ELR (cell line): ENCODE results near the gene SPATA17.
"Not testable (repeated sequence)": the region's sequence is repeated elsewhere in the genome, so short reads cannot be mapped to it uniquely, and the experiment has no call there.

Source experiments
- DNase-seq: peaks from one replicate; pipeline ENCODE4 v3.0.0-alpha.2; 2015; ENCODE audit warnings: low read depth

Gene SPATA17, protein sequence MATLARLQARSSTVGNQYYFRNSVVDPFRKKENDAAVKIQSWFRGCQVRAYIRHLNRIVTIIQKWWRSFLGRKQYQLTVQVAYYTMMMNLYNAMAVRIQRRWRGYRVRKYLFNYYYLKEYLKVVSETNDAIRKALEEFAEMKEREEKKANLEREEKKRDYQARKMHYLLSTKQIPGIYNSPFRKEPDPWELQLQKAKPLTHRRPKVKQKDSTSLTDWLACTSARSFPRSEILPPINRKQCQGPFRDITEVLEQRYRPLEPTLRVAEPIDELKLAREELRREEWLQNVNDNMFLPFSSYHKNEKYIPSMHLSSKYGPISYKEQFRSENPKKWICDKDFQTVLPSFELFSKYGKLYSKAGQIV

DNA sequence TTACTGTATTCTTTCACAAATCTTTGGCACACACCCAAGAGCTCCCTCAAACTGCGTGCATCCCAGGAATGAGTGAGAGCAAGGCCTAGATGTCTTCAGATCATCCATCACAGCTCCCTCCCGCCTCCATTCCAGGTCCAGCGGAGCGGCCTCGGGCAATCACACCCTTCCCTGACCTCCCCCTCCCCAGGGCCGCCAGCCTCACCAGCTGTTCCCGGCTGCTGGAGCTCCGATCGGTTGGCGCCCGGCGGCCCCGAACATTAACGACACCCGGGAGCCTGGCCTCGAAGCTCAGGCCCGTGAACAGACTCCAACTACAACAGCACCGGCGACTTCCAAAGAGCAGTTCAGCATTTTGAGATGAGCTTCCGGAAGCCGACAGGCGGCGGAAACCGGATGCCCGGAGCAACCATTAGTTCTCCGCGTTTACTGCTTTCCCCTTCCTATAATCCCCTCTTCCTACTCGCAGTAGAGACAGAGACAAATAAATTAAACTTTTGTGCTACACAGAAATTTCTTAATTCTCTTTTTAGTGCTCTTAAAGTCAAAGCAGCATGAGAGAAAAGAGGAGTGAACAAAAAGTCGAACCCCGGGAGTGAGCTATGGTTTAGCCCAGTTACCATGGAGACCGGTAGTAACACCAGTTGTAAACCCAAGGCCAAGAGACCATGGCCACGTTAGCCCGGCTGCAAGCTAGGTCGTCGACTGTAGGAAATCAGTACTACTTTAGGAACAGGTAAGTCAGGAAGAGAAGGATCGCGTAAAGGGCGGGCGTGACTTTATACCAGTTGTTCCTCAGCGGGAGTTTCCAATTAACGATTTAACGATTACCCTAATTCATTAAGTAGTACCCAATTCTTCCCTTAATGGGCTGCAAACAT is at the start of gene SPATA17, which contains the start of gene GPATCH2:
SPATA17 (plus strand) TSS at position 634 of the 881 bp plus-strand sequence; CDS start at position 669, 35 bp downstream.
GPATCH2 (minus strand) TSS at position 380 of the 881 bp plus-strand sequence; CDS start at position 261, 119 bp downstream.
- peak; percentile 92 for DNase-seq

GRCh38 chr1:217584286-217584811 is 46.8 kb upstream of the SPATA17 start:
- DNase-seq, result not testable (repeated sequence)

DNA sequence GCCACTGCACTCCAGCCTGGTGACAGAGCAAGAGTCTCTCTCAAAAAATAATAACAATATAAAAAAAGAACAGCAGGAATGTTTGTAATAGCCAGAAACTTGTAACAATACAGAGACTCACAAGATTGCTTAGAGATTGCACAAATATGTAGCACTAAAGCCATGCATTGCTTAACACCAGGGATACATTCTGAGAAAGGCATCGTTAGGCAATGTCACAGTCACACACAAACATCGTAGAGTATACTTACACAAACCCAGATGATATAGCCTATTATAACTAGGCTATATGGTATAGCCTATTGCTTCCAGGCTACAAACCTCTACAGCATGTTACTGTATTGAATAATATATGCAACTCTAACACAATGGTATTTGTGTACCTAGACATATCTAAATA is 45.6 kb upstream of the SPATA17 start:
- DNase-seq, result no peak

DNA sequence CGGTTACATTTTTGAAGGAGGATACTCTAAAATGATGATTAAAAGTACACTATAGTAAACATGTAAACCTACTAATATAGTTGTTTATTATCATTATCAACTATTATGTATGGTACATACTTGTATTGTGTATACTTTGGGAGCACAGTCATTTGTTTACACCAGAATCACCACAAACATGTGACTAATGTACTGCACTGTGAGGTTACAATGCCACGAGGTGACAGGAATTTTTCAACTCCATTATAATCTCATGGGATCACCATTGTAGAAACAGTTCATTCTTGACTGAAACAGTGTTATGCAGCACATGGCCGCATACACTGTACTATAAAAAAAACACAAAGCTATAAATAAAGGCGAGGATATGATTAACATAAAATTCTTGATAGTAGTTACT is 44.6 kb upstream of the SPATA17 start:
- DNase-seq, result peak; percentile 65

DNA sequence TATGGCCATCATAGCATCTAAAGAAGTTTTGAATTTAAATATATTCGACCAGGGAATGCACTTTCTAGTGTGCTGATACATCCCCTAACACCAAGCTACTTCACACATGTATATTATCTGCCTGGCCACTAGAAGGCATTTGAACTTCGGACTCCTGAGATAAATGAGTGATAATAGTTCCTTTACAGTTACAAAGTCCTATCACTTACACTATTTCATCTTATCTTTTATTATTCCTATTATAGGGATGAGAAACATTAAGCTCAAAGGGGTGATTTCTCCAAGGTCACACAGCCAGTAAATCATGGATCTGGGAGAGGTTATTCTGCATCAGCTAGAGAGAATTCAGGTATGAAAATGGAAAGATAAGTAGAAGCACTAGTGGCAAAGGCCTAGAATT is 40.5 kb upstream of the SPATA17 start:
- no peak for DNase-seq

DNA sequence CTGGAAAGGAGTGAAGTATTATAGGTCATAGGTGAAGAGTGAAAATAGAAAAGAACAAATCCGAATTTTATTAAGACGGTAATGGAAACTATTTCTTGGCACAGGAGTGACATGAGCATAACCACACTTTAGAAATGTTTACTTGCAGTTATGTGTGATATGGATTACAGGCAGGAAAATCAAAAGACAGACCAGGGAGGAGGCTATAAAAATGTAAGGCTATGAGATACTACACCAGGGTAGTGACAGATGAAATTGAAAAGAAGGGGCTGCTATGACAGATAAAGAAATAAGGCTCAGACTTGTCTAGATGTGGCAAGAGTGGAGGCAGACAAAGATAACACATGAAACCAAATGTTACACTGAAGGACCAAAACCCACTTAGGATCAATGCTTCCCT is 32.0 kb upstream of the SPATA17 start:
- no peak for DNase-seq

- no peak for DNase-seq
These were observed 28.8 kb upstream of the SPATA17 start for GRCh38 chr1:217602380-217602779.

DNA sequence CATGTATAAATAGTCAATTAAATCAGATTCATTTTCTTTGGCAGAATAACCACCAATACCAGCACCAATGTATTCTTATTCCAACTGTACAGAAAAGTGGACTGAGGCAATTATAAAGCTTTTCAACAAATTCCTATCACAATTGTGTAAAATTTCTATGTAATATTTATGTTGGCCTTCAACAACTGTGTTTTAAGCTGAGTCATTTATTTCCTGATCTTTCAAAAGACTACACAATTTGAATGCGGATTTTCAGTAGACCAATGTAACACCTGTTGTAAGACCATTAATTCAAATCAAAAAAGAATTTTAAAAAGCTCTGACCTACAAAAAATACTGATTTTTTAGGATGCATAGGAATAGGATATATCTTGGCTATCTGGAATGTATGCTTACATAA is 25.8 kb upstream of the SPATA17 start:
- no peak for DNase-seq

GRCh38 chr1:217614200-217614712 is 16.9 kb upstream of the SPATA17 start:
- no peak for DNase-seq

GRCh38 chr1:217617126-217617525 is 14.0 kb upstream of the SPATA17 start:
- DNase-seq, result no peak

- DNase-seq, result no peak
These were observed 10.3 kb upstream of the SPATA17 start for GRCh38 chr1:217620814-217621213.

GRCh38 chr1:217622042-217622441 is 9.1 kb upstream of the SPATA17 start:
- no peak for DNase-seq

- DNase-seq, result peak; percentile 14
These were observed 4.8 kb upstream of the SPATA17 start for GRCh38 chr1:217626321-217626720.

DNA sequence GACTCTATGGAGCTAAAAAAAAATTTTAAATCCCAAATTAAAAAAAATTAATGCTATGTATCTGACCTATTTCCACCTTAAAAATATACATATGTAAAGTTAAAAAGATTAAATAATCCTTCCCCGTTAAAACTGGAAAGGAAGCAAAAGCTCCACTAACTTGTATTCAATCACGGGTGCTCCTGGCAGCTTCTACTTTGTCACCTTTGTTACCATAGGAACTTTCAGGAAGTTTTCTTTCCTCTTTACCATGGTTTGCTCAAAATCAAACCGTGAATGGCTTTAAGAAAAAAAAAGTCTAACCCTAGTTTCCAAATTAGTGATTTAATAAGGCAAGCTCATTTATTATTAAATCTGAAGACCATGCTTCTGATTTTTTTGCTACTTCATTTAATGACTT is 3.7 kb upstream of the SPATA17 start:
- DNase-seq, result no peak

GRCh38 chr1:217642455-217642854 is 11.3 kb downstream of the SPATA17 start:
- DNase-seq, result no peak

DNA sequence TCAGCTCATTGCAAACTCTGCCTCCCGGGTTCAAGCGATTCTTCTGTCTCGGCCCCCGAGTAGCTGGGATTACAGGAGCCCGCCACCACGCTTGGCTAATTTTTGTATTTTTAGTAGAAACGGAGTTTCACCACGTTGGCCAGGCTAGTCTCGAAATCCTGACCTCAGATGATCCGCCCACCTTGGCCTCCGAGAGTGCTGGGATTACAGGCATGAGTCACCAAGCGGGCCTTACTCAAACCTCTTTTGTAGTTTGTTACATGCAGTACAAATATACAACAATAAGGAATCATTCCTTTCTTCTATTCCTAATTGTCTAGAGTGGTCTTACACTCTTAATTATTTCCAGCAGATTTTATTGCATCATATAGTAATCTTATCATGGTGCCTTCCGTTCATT is 16.6 kb downstream of the SPATA17 start:
- DNase-seq, result peak; percentile 10

DNA sequence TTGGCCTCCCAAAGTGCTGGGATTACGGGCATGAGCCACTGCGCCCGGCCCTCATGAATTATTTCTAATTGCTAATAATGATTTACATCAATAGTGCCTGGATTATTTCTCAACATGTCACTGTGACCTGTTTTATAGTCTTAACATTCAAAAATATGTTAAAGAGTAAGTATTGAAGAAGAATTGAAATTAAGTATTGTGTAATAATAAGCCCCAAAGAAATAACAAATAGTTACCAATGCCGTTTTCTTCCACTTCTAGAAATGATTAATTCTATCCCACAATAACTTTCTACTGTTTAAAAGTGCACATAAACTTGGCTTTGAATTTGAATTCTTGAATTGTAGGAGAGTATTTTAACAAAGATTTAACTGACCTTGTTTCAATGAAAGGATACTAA is 19.5 kb downstream of the SPATA17 start:
- no peak for DNase-seq

DNA sequence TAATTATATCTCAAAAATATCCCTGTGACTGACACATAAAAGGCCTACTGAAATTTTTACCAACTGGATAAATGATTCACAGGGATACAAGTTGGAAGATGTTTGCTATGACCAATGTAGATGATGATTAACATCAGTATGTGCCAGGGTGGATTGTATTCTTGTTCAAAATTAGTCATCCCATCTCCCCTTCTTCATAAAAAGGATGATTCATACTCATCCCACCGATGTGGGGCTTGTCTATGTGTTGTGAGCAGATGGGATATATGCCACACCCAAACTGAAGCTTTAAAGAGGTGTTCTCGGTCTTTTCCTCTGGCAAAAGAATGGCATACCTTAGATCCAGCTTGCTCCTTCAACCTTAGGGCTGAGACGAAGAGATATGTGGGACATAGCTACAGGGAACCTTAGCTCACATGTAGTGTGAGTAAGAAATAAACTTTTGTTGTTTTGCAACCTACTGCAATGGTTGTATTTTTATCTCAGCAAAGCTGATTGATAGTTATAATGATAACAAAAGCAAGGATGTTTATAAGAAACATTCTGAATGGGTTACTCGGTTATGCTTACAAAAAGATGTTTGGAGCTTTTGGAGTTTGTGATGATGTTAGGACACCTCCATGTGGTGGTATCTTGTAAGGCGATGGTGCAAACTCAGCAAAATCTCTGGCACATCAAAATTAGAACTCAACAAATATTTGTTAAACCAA is 29.4 kb downstream of the SPATA17 start:
- peak; percentile 97 for DNase-seq

DNA sequence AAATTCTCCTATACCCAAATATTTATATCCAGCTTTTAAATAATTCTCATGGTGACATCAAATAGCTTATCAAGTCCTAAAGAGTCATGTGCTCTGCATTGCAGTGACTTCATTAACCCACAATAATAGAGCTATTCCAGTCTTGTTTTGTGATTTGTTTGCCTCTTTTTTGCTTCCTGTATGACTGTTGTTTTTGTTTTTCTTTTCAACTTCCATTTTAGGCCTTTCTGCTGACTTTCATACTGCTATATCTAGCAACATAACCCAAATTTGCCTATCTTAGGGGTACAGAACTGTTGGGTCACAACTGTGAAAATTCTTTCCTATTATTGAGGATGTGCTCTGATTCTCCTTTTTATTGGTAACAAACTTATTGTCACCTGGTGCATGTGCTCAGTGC is 30.3 kb downstream of the SPATA17 start:
- DNase-seq, result peak; percentile 3

DNA sequence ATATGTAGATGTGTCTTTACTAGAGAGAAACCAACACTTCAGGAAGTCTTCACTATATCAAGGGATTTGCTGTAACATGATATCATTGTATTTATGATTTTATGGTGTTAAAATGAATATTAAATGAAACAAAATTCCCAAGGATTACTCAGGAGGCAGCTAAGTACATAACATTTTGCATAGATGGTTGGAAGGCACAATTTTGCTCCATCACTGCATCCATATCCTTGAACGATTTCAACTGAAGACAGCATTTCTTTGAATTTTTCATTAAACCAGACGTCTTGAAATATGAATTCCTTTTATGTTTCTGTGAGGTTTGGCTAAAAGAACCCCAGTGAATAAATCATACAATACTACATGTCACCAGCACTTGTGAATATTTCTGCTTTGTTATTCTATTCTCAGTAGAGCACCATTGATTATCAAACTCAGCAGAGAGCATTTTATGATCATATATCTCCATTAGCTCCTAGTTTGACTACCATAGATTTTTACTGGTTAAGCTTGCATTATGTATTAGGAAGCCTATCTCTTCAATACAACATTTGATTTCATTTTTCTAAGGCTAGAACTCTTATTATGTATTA is 37.3 kb downstream of the SPATA17 start:
- no peak for DNase-seq

GRCh38 chr1:217673387-217673786 is 42.2 kb downstream of the SPATA17 start:
- DNase-seq, result no peak
